ENCODE data around the gene SYCE1.
"Not testable (repeated sequence)": the region's sequence is repeated elsewhere in the genome, so short reads cannot be mapped to it uniquely, and the experiment has no call there.

Gene SYCE1

DNA sequence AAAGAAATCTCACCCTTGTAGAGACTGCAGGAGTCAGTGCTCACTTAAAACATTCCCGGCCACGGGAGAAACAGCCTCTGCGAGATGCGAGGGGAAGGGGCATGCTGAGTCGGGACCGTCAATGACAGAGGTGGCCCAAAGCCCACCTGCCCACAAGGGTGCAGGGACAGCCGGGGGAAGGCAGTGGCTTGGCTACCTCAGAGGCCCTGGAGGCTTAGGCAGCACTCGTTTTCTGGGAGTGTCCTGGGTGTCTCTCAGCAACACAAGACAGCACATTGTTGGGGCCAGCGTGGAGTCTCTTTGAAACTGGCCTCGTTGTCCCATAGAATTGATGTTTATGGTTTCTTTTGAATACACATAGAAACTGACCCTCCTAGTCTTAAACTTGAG lies 25.6 kb upstream of the SYCE1 start:
- no peaks in the 10 kb centered on the region for H3K27me3 ChIP-seq (ENCODE audit: insufficient read depth, poor library complexity, severe bottlenecking)
- H3K4me3 ChIP-seq (replicated peaks; ENCODE audit: insufficient read depth, low read length): no peak overlapping the region
- TF ChIP-seq, protein P1, sequence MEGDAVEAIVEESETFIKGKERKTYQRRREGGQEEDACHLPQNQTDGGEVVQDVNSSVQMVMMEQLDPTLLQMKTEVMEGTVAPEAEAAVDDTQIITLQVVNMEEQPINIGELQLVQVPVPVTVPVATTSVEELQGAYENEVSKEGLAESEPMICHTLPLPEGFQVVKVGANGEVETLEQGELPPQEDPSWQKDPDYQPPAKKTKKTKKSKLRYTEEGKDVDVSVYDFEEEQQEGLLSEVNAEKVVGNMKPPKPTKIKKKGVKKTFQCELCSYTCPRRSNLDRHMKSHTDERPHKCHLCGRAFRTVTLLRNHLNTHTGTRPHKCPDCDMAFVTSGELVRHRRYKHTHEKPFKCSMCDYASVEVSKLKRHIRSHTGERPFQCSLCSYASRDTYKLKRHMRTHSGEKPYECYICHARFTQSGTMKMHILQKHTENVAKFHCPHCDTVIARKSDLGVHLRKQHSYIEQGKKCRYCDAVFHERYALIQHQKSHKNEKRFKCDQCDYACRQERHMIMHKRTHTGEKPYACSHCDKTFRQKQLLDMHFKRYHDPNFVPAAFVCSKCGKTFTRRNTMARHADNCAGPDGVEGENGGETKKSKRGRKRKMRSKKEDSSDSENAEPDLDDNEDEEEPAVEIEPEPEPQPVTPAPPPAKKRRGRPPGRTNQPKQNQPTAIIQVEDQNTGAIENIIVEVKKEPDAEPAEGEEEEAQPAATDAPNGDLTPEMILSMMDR (IDR thresholded peaks at IDR 0.05; ENCODE audit: insufficient read depth, low read length): no peak
- no peak for TF ChIP-seq POLR2AphosphoS5 (IDR thresholded peaks at IDR 0.05; ENCODE audit: low read depth)
- TF ChIP-seq SPI1 (IDR thresholded peaks at IDR 0.05; ENCODE audit: borderline replicate concordance, low read depth): no peak
- TF ChIP-seq REST (IDR thresholded peaks at IDR 0.05; ENCODE audit: insufficient replicate concordance, low read depth): no peak
- DNase-seq (ENCODE audit: low read depth in 1 of 2, low spot score in 1 of 2): no peak
- H3K27ac ChIP-seq (replicated peaks): no peak overlapping the region

- no peak for DNase-seq (ENCODE audit: low read depth in 1 of 2, low spot score in 1 of 2)
- no peaks in the 10 kb centered on the region for H3K27me3 ChIP-seq (ENCODE audit: insufficient read depth, poor library complexity, severe bottlenecking)
- H3K27ac ChIP-seq (replicated peaks): no peak overlapping the region
- TF ChIP-seq, protein P1 (IDR thresholded peaks at IDR 0.05; ENCODE audit: insufficient read depth, low read length): no peak
- TF ChIP-seq POLR2AphosphoS5 (IDR thresholded peaks at IDR 0.05; ENCODE audit: low read depth) (no peak), REST (IDR thresholded peaks at IDR 0.05; ENCODE audit: insufficient replicate concordance, low read depth) (no peak), SPI1 (IDR thresholded peaks at IDR 0.05; ENCODE audit: borderline replicate concordance, low read depth) (no peak)
- no peak overlapping the region for H3K4me3 ChIP-seq (replicated peaks; ENCODE audit: insufficient read depth, low read length)
These were observed 25.0 kb upstream of the SYCE1 start for GRCh38 chr10:133590226-133590969.

DNA sequence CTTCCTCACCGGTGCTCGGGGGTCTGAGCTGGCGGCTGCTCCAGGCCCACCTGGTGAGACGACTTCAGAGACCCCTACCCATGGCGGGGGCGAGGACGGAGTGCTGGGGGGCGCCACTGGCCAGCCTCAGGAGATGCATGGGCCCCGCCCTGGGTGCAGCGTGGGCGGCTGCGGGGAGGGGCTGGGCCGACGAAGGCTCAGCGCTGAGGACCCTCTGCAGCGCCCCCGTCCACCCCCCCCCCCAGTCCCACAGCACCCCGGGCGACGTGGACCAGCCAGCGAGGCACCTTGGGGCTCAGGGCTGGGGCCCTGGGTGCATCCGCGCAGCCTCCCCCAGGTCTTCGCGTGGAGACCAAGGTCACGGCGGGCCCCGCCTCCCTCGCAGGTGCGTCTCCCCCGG lies 11.7 kb upstream of the SYCE1 start:
- H3K27me3 ChIP-seq (ENCODE audit: insufficient read depth, poor library complexity, severe bottlenecking); H3K27ac ChIP-seq (replicated peaks); H3K4me3 ChIP-seq (replicated peaks; ENCODE audit: insufficient read depth, low read length); DNase-seq (ENCODE audit: low read depth in 1 of 2, low spot score in 1 of 2): not testable (repeated sequence)

GRCh38 chr10:133573460-133573859 lies 8.1 kb upstream of the SYCE1 start:
- not testable (repeated sequence) for H3K27ac ChIP-seq (replicated peaks); H3K27me3 ChIP-seq (ENCODE audit: insufficient read depth, poor library complexity, severe bottlenecking); H3K4me3 ChIP-seq (replicated peaks; ENCODE audit: insufficient read depth, low read length); DNase-seq (ENCODE audit: low read depth in 1 of 2, low spot score in 1 of 2)

DNA sequence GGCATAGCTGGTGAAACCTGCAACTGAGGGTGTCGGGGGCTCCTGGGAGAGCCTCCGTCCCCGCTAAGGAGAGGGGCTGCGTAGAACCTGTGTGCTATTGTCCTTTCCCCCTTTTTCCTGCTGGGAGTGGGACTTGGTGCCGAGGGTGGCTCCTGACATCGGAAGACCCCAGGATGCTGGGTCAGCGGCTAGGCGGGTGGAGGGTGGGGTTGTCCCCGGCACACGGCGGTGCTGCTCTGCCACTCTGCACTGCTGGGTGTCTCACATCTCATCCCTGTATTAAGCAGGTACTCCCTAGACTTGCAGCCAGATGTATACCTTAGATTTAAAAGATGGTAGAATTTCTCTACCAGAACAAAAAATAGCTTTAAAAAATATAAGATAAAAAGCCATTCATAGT lies 6.7 kb upstream of the SYCE1 start:
- H3K4me3 ChIP-seq (replicated peaks; ENCODE audit: insufficient read depth, low read length); H3K27ac ChIP-seq (replicated peaks); DNase-seq (ENCODE audit: low read depth in 1 of 2, low spot score in 1 of 2); H3K27me3 ChIP-seq (ENCODE audit: insufficient read depth, poor library complexity, severe bottlenecking): not testable (repeated sequence)

GRCh38 chr10:133569801-133570200 lies 4.4 kb upstream of the SYCE1 start:
- H3K27ac ChIP-seq (replicated peaks); H3K4me3 ChIP-seq (replicated peaks; ENCODE audit: insufficient read depth, low read length); DNase-seq (ENCODE audit: low read depth in 1 of 2, low spot score in 1 of 2); H3K27me3 ChIP-seq (ENCODE audit: insufficient read depth, poor library complexity, severe bottlenecking): not testable (repeated sequence)

DNA sequence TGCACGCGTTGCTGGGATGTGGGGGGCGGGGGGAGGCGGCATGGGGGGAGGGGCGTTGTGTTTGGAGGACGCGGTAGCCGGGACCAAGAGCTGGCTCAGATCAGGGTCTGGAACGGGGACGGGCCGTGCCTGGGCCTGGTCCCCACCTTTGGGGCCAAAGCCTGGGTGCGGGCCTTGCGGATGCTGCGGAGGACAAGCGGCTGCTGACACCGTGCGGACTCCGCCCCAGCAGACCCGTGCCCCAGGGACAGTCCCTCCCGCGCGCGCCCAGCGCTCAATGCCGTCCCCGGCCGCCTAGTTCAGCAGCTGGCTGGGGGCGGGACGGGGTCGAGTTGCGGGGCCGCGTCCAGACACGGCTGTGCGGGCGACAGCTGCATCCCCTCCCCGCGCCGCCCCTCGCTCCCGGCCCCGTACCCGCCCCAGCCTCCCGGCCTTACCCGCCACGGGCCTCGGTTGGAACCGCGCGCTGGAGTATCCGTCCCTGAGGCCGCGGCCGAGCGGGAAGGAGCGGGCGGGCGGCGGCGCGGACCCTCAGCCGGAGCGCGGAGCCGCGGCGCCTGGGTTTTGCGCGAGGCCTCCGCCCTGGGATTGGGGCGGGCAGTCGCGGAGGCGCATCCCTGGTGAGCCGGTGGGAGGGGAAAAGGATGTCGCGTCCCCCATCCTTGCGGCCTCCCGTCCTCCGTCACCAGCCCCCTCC lies 3.6 kb upstream of the SYCE1 start:
- not testable (repeated sequence) for H3K4me3 ChIP-seq (replicated peaks; ENCODE audit: insufficient read depth, low read length); H3K27me3 ChIP-seq (ENCODE audit: insufficient read depth, poor library complexity, severe bottlenecking); DNase-seq (ENCODE audit: low read depth in 1 of 2, low spot score in 1 of 2); H3K27ac ChIP-seq (replicated peaks)

Data from HL-60 (cell line).